ENCODE results near the gene XAGE2. TPM values are rescaled to one million over a fixed set of nuclear protein-coding genes. Genes with fewer than 3 reads are reported as not detected.

XAGE2 gene, protein sequence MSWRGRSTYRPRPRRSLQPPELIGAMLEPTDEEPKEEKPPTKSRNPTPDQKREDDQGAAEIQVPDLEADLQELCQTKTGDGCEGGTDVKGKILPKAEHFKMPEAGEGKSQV
- total RNA-seq, result not detected in 2 replicates

DNA sequence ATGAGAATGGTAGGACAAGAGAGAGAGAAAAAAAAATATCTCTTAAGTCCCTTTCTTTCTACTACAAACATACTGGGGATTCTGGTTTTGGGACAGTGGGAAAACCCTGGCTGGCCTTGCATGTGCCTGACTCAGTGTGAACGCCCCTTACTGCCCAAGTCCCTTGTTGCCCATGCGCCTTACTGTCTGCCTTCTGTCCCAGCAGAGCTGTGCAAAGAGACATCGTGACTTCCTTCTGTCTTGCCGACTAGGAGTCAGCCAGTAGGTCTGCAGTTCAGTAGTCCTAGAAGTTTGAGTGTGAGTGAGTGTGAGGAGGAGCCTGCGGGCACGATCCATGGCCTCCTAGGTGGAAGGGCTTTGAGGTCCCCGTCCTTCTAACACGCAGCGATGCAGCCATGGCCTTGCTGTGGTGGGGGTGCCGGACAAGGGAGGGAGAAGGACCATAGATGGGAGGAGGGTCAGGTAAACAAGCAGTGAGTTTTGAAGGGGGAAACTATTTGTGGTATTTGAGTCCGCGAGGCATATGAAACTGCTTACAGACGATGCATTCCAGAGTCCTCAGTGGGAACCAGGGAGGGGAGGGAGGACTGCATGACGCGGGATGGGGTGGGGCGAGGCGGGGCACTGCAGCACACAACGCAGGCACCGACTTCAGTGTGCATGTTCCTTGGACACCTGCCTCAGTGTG lies at the start of gene XAGE2:
Gene XAGE2 (plus strand): TSS at position 654 of the 688 bp plus-strand sequence. CDS start 994 bp downstream, outside the sequence.

Other genes starting within 250 kb of the XAGE2 start
- gene MAGED4, start 184.1 kb upstream of the XAGE2 start, total RNA-seq, result 30.3 and 36.1 TPM in 2 replicates
- not detected in 2 replicates for gene XAGE1A, start 126.8 kb downstream of the XAGE2 start, total RNA-seq
- not detected in 2 replicates for gene XAGE1B, start 148.0 kb downstream of the XAGE2 start, total RNA-seq